ENCODE results near the gene COX4I1. TPM values are rescaled to one million over a fixed set of nuclear protein-coding genes. Genes with fewer than 3 reads are reported as not detected.
A peak's percentile ranks its signal among the peaks of the same experiment; 100 is the strongest.

COX4I1 gene
- total RNA-seq, 1 donor from 2014 or later, result 1,440 TPM

- DNase-seq (ENCODE audit: low spot score), result no peak
- intact Hi-C loops (cut with DNase I), result loop anchor here (1.0 to 2.0 kb wide), 3 partner anchors 167 to 698 kb away; no protein-coding TSS in a partner anchor
Observed at GRCh38 chr16:85820604-85821372, 21.3 kb downstream of the COX4I1 start.

GRCh38 chr16:85821390-85822135 lies 22.1 kb downstream of the COX4I1 start:
- peak; percentile 85 for DNase-seq (ENCODE audit: low spot score)
- intact Hi-C loops (cut with DNase I), result loop anchor here (1.0 to 2.0 kb wide), 3 partner anchors 166 to 697 kb away; no protein-coding TSS in a partner anchor

- no peak for DNase-seq (ENCODE audit: low spot score)
- intact Hi-C loops (cut with DNase I), result no loop called here
Observed at GRCh38 chr16:85822145-85822544, 22.6 kb downstream of the COX4I1 start.

DNA sequence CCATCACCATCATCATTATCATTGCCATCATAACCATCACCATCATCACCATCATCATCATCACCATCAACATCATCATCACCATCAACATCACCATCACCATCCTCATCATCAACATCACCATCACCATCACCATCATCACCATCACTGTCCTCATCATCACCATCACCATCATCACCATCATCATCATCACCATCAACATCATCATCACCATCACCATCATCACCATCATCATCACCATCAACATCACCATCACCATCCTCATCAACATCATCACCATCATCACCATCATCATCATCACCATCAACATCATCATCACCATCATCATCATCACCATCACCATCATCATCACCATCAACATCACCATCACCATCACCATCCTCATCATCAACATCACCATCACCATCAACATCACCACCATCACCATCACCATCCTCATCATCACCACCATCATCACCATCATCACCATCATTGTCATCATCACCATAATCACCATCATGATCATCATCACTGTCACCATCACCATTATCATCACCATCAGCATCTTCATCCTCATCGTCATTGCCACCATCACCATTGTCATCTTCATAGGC lies 23.9 kb downstream of the COX4I1 start:
- intact Hi-C loops (cut with DNase I), result no loop called here
- no peak for DNase-seq (ENCODE audit: low spot score)

GRCh38 chr16:85824161-85825135 lies 25.0 kb downstream of the COX4I1 start:
- intact Hi-C loops (cut with DNase I), result no loop called here
- no peak for DNase-seq (ENCODE audit: low spot score)

- DNase-seq (ENCODE audit: low spot score), result no peak
- intact Hi-C loops (cut with DNase I), result no loop called here
Observed at GRCh38 chr16:85825326-85825725, 25.8 kb downstream of the COX4I1 start.

DNA sequence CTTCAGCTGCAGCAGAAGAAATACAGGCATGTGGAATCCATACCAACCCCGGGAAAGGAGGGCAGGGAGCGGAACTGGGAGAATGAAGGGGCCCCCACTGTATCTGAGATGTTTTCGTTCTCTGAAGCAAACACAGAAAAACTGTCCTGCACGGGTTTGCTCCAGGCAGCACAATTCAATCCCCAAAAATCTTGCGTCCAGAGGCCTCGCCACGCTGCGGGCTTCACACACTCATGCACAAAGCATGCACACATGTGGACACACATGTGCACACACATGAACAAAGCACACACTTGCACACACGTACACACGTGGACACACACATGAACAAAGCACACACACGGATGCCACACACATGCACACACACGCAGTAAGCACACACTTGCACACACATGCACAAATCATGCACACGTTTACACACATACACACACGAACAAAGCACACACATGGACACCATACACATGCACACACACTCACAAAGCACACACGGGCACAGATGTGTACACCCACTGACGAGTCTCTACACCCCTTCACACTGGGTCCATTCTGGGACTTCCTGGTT lies 27.3 kb downstream of the COX4I1 start:
- intact Hi-C loops (cut with DNase I), result no loop called here
- no peak for DNase-seq (ENCODE audit: low spot score)

GRCh38 chr16:85828166-85828565 lies 28.7 kb downstream of the COX4I1 start:
- intact Hi-C loops (cut with DNase I), result no loop called here
- no peak for DNase-seq (ENCODE audit: low spot score)

GRCh38 chr16:85829171-85829719 lies 29.8 kb downstream of the COX4I1 start:
- intact Hi-C loops (cut with DNase I), result no loop called here
- no peak for DNase-seq (ENCODE audit: low spot score)

DNA sequence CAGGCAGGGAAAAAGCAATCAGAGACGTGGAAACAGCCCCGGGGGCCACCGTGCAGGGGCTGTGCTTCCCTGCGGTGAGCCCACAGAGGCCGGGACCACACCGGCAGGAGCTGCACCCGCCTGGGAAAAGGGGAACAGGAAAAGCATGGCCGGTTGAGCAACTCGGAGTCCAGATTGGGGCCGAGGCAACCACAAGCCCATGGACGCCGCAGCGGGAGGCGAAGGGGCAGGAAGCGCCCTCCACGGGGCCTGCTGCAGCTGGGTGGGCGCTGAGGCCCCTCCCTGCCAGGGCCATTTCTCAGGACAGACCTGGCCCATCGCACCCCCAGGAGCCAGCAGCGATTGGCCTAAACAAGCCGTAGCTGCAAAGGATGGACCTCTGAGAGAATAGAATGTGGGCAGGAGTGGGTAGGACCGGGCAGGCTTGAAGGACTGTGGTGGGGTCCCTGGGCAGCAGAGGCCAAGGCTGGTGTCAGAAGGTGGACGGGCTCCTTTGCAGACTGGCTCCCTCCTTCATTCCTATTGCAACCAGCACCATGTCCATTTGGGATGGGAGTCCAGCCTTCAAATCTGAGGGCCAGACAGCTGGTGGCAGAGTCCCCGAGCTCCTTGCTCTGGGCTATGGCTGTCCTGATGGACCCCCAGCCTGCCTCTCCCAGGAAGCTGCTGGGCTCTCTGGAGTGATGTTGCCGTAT lies 30.4 kb downstream of the COX4I1 start:
- DNase-seq (ENCODE audit: low spot score), result peak; percentile 79
- intact Hi-C loops (cut with DNase I), result no loop called here

GRCh38 chr16:85830821-85831220 lies 31.3 kb downstream of the COX4I1 start:
- intact Hi-C loops (cut with DNase I), result no loop called here
- DNase-seq (ENCODE audit: low spot score), result no peak

- no peak for DNase-seq (ENCODE audit: low spot score)
- intact Hi-C loops (cut with DNase I), result no loop called here
Observed at GRCh38 chr16:85832570-85833218, 33.2 kb downstream of the COX4I1 start.

- DNase-seq (ENCODE audit: low spot score), result no peak
- intact Hi-C loops (cut with DNase I), result no loop called here
Observed at GRCh38 chr16:85833219-85833920, 33.9 kb downstream of the COX4I1 start.

DNA sequence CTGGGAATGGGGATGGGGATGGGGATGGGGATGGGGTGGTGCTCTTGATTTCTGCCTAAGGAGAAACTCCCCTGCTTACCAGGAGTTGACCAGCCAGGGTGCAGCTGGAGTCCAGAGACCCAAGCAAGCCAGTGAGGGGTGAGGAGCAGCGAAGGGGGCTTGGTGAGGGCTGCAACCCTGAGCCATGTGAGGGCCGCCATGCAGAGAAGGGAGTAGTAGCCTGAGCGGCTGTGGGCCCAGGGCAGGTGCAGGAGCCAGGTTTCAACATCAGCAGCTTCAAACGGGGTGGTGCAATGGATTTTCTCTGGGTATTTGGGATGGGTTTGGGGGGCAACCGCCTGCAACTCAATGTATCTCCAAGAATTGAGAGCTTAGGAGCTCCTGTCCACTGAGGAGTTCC lies 35.2 kb downstream of the COX4I1 start:
- DNase-seq (ENCODE audit: low spot score), result no peak
- intact Hi-C loops (cut with DNase I), result no loop called here

GRCh38 chr16:85835227-85835751 lies 35.8 kb downstream of the COX4I1 start:
- intact Hi-C loops (cut with DNase I), result no loop called here
- no peak for DNase-seq (ENCODE audit: low spot score)

- no peak for DNase-seq (ENCODE audit: low spot score)
- intact Hi-C loops (cut with DNase I), result no loop called here
Observed at GRCh38 chr16:85835956-85836705, 36.6 kb downstream of the COX4I1 start.

All from cardiac septum (tissue), 1 donor.